GM23338 (cell line): ENCODE measurements around the gene DLL1. TPM values are rescaled to one million over a fixed set of nuclear protein-coding genes. Genes with fewer than 3 reads are reported as not detected.

Source experiments
- ATAC-seq: fragments of 200-7000 bp; cut with Tn5 transposase; 3 replicates; pipeline ENCODE4 v1.9.1; 2020
- DNase-seq: peaks from one replicate; pipeline ENCODE4 v3.0.0-alpha.2; 2015; ENCODE audit warnings: low spot score
- H2AFZ ChIP-seq: fragments of 200-600 bp; sonication (generic); 2 replicates; pipeline ENCODE4 v1.8.0; 2016; ENCODE audit warnings: antibody characterized with exemption, mild to moderate bottlenecking, moderate library complexity
- H3F3A ChIP-seq: fragments of 200-600 bp; sonication (generic); replicated peaks from 2 replicates; pipeline ENCODE4 v1.8.0; 2017; ENCODE audit warnings: antibody characterized with exemption, mixed run types, low read depth
- H3K27ac ChIP-seq: fragments of 200-600 bp; sonication (generic); 2 replicates; pipeline ENCODE4 v1.6.1; 2016; ENCODE audit warnings: low read depth
- H3K27me3 ChIP-seq: fragments of 200-600 bp; sonication (generic); 2 replicates; pipeline ENCODE4 v1.8.0; 2016; ENCODE audit warnings: mild to moderate bottlenecking, mixed run types, moderate library complexity; ENCODE audit not compliant: insufficient read depth
- H3K36me3 ChIP-seq: fragments of 200-600 bp; sonication (generic); 2 replicates; pipeline ENCODE4 v1.8.0; 2016; ENCODE audit warnings: mild to moderate bottlenecking; ENCODE audit not compliant: insufficient read depth
- H3K4me1 ChIP-seq: fragments of 200-600 bp; sonication (generic); 2 replicates; pipeline ENCODE4 v1.8.0; 2016; ENCODE audit warnings: mild to moderate bottlenecking, moderate library complexity; ENCODE audit not compliant: insufficient read depth
- H3K4me2 ChIP-seq: fragments of 200-600 bp; sonication (generic); 2 replicates; pipeline ENCODE4 v1.7.1; 2017; ENCODE audit warnings: mixed run types
- H3K4me3 ChIP-seq: fragments of 200-600 bp; sonication (generic); 2 replicates; pipeline ENCODE4 v1.6.1; 2016; ENCODE audit warnings: mixed run types
- H3K79me2 ChIP-seq: fragments of 200-600 bp; sonication (generic); replicated peaks from 2 replicates; pipeline ENCODE4 v1.8.0; 2017; ENCODE audit warnings: mild to moderate bottlenecking; ENCODE audit not compliant: insufficient read depth
- H3K9me2 ChIP-seq: fragments of 200-600 bp; sonication (generic); 2 replicates; pipeline ENCODE4 v1.8.0; 2017; ENCODE audit not compliant: insufficient read depth
- H4K20me1 ChIP-seq: fragments of 200-600 bp; sonication (generic); replicated peaks from 2 replicates; pipeline ENCODE4 v1.8.0; 2017; ENCODE audit warnings: mild to moderate bottlenecking; ENCODE audit not compliant: insufficient read depth
- H3K27ac Mint-ChIP-seq: 2 replicates; pipeline ENCODE4 v1.8.0; 2020; ENCODE audit warnings: inconsistent platforms, mild to moderate bottlenecking, moderate library complexity, mixed read lengths
- H3K27me3 Mint-ChIP-seq: 3 replicates; pipeline ENCODE4 v1.8.0; 2022; ENCODE audit warnings: low read depth, mild to moderate bottlenecking, moderate library complexity, mixed read lengths, inconsistent platforms; ENCODE audit not compliant: insufficient read depth, poor library complexity
- H3K36me3 Mint-ChIP-seq: 3 replicates; pipeline ENCODE4 v1.8.0; 2021; ENCODE audit warnings: low read depth, mild to moderate bottlenecking, inconsistent platforms, moderate library complexity, mixed read lengths
- H3K4me1 Mint-ChIP-seq: 3 replicates; pipeline ENCODE4 v1.8.0; 2020; ENCODE audit warnings: mild to moderate bottlenecking, inconsistent platforms, mixed read lengths
- H3K4me3 Mint-ChIP-seq: 3 replicates; pipeline ENCODE4 v1.8.0; 2021; ENCODE audit warnings: moderate library complexity, mild to moderate bottlenecking, inconsistent platforms, mixed read lengths
- H3K9me3 Mint-ChIP-seq: 3 replicates; pipeline ENCODE4 v1.8.0; 2020; ENCODE audit warnings: moderate library complexity, mild to moderate bottlenecking, inconsistent platforms, mixed read lengths
- CREB1 ChIP-seq: fragments of 250-450 bp; sonication (Bioruptor Pico); IDR thresholded peaks from 2 replicates; pipeline ENCODE4 v1.5.0; 2020; ENCODE audit warnings: low read depth, mild to moderate bottlenecking, moderate library complexity
- CTCF ChIP-seq, 2 experiments: fragments of 200-600 bp in 1 of 2; sonication (generic) in 1 of 2; conservative IDR thresholded peaks; 2 replicates each; pipeline versions ENCODE4 v1.5.1 to v1.6.1; 2016 to 2017; ENCODE audit warnings: antibody characterized with exemption in 2 of 2, low read depth in 2 of 2, mild to moderate bottlenecking in 2 of 2, moderate library complexity in 1 of 2
- ETS1 ChIP-seq: IDR thresholded peaks from 2 replicates; pipeline ENCODE4 v1.6.1; 2016; ENCODE audit warnings: antibody characterized with exemption
- JUNB ChIP-seq: IDR thresholded peaks from one replicate; pipeline ENCODE4 v1.6.1; 2016; ENCODE audit warnings: antibody characterized with exemption; ENCODE audit not compliant: unreplicated experiment
- NANOG ChIP-seq: IDR thresholded peaks from 2 replicates; pipeline ENCODE4 v1.6.1; 2016; ENCODE audit warnings: antibody characterized with exemption, borderline replicate concordance
- STAT1 ChIP-seq: IDR thresholded peaks from one replicate; pipeline ENCODE4 v1.6.1; 2016; ENCODE audit warnings: antibody characterized with exemption; ENCODE audit not compliant: unreplicated experiment
- ZNF114 ChIP-seq: fragments of 250-450 bp; sonication (Bioruptor Pico); IDR thresholded peaks from 2 replicates; pipeline ENCODE4 v1.5.0; 2020; ENCODE audit warnings: mild to moderate bottlenecking, moderate library complexity
- polyA plus RNA-seq: library from polyadenylated mRNA; unstranded; fragments of >200 nt; fragmentation: Nextera tagmentation; extraction: Ambion mirVana; gene quantifications from 2 replicates; pipeline ENCODE4 v1.2.1, GENCODE V29; 2016
- total RNA-seq: library from RNA; depleted of rRNA; stranded (reverse); fragments of >200 nt; shearing (Covaris generic); gene quantifications from 2 replicates; pipeline ENCODE4 v1.2.3, GENCODE V29; 2014
- TF ChIP-seq, protein P1 (sequence below): fragments of 250-450 bp; sonication (Bioruptor Pico); IDR thresholded peaks from 2 replicates; pipeline ENCODE4 v1.5.0; 2020; ENCODE audit warnings: mild to moderate bottlenecking, moderate library complexity

DLL1 gene
- total and polyA plus RNA-seq, 2 experiments from 2014 or later = 2.2 to 4.6 TPM

DNA sequence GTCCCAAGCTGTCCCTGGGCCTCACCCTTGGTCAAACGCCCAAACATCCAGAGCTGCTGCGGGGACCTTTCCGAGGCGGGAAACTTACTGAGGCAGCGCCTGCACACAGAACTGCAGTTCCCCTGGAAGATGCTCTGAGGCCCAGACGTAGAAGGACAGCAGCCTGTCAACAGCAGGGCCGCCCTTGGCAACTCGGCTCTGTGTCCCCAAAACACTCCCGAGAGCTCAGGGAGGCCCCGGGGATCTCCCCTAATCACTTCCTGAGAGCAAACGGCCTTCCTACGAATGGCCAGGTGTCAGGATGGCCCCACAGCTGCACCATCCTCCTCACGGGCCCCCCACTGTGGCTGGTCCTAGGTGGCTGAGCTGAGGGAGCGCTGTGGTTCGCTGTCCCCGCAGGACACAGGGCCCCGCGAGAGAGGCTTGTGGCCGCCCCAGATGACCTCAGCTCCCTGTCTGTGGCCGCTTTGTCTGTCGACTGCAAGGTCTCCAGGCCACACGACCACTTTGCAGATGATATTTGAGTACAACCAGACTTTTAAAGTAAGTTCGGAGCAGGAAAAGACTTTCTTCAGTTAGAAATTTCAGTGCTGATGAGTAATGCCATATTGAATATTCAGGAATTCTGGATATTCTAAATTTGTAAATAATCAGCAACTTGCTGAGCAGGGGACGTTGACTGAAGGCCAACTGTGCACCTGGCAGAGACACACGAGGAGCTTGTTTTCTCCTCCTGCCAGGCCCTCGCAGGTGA lies 46.0 kb downstream of the DLL1 start (continued):
- TF ChIP-seq, protein P1, sequence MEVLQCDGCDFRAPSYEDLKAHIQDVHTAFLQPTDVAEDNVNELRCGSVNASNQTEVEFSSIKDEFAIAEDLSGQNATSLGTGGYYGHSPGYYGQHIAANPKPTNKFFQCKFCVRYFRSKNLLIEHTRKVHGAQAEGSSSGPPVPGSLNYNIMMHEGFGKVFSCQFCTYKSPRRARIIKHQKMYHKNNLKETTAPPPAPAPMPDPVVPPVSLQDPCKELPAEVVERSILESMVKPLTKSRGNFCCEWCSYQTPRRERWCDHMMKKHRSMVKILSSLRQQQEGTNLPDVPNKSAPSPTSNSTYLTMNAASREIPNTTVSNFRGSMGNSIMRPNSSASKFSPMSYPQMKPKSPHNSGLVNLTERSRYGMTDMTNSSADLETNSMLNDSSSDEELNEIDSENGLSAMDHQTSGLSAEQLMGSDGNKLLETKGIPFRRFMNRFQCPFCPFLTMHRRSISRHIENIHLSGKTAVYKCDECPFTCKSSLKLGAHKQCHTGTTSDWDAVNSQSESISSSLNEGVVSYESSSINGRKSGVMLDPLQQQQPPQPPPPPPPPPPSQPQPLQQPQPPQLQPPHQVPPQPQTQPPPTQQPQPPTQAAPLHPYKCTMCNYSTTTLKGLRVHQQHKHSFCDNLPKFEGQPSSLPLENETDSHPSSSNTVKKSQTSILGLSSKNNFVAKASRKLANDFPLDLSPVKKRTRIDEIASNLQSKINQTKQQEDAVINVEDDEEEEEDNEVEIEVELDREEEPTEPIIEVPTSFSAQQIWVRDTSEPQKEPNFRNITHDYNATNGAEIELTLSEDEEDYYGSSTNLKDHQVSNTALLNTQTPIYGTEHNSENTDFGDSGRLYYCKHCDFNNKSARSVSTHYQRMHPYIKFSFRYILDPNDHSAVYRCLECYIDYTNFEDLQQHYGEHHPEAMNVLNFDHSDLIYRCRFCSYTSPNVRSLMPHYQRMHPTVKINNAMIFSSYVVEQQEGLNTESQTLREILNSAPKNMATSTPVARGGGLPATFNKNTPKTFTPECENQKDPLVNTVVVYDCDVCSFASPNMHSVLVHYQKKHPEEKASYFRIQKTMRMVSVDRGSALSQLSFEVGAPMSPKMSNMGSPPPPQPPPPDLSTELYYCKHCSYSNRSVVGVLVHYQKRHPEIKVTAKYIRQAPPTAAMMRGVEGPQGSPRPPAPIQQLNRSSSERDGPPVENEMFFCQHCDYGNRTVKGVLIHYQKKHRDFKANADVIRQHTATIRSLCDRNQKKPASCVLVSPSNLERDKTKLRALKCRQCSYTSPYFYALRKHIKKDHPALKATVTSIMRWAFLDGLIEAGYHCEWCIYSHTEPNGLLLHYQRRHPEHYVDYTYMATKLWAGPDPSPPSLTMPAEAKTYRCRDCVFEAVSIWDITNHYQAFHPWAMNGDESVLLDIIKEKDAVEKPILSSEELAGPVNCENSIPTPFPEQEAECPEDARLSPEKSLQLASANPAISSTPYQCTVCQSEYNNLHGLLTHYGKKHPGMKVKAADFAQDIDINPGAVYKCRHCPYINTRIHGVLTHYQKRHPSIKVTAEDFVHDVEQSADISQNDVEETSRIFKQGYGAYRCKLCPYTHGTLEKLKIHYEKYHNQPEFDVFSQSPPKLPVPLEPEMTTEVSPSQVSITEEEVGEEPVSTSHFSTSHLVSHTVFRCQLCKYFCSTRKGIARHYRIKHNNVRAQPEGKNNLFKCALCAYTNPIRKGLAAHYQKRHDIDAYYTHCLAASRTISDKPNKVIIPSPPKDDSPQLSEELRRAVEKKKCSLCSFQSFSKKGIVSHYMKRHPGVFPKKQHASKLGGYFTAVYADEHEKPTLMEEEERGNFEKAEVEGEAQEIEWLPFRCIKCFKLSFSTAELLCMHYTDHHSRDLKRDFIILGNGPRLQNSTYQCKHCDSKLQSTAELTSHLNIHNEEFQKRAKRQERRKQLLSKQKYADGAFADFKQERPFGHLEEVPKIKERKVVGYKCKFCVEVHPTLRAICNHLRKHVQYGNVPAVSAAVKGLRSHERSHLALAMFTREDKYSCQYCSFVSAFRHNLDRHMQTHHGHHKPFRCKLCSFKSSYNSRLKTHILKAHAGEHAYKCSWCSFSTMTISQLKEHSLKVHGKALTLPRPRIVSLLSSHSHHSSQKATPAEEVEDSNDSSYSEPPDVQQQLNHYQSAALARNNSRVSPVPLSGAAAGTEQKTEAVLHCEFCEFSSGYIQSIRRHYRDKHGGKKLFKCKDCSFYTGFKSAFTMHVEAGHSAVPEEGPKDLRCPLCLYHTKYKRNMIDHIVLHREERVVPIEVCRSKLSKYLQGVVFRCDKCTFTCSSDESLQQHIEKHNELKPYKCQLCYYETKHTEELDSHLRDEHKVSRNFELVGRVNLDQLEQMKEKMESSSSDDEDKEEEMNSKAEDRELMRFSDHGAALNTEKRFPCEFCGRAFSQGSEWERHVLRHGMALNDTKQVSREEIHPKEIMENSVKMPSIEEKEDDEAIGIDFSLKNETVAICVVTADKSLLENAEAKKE (CRISPR knock-in tag) = no peak

- Histone ChIP-seq H4K20me1 (no peaks in the 10 kb centered on the region), H3K4me1 (no peaks in the 10 kb centered on the region), H3K4me3 (no peak overlapping the region), H3K9me2 (no peaks in the 10 kb centered on the region), H2AFZ (peak overlapping the region; percentile 47; the same call in 1 of the 2 replicates), H3K4me2 (no peak overlapping the region), H3K79me2 (no peaks in the 10 kb centered on the region), H3K27me3 (no peaks in the 10 kb centered on the region), H3K27ac (no peak overlapping the region), H3F3A (no peaks in the 10 kb centered on the region), H3K36me3 (no peaks in the 10 kb centered on the region)
- Mint-ChIP-seq H3K4me3 (no peak overlapping the region), H3K36me3 (no peaks in the 10 kb centered on the region), H3K27ac (no peak overlapping the region), H3K9me3 (no peaks in the 10 kb centered on the region; the same call in 2 of the 3 replicates), H3K27me3 (peaks cover 4% of the 10 kb centered on the region), H3K4me1 (peaks cover 27% of the 10 kb centered on the region)
- peak; percentile 37 for ATAC-seq
- no peak for DNase-seq
- TF ChIP-seq STAT1 = no peak
- no peak for TF ChIP-seq NANOG
- TF ChIP-seq ETS1 = no peak
- TF ChIP-seq CREB1 (CRISPR knock-in tag) = no peak
- no peak for TF ChIP-seq ZNF114 (CRISPR knock-in tag)
- no peak for TF ChIP-seq CTCF (conservative IDR thresholded peaks at IDR 0.05; ENCODE audit: low read depth in 2 of 2)
- TF ChIP-seq JUNB = no peak
Observed at GRCh38 chr6:170243791-170244291, 47.0 kb downstream of the DLL1 start.
